GM12891 (cell line): ENCODE data around the gene CD151.

ENCODE experiments used
- POLR2A ChIP-seq: IDR thresholded peaks from 2 replicates; pipeline ENCODE4 v1.6.1; 2011; ENCODE audit warnings: low read depth, low read length, control low read depth
- POLR2AphosphoS5 ChIP-seq: IDR thresholded peaks from 2 replicates; pipeline ENCODE4 v1.6.1; 2011; ENCODE audit warnings: low read depth, low read length, control low read depth
- POU2F2 ChIP-seq: IDR thresholded peaks from 2 replicates; pipeline ENCODE4 v1.6.1; 2011; ENCODE audit warnings: low read depth, mild to moderate bottlenecking, control low read depth, low read length, moderate library complexity
- SPI1 ChIP-seq: IDR thresholded peaks from 2 replicates; pipeline ENCODE4 v1.6.1; 2011; ENCODE audit warnings: low read depth, low read length, control low read depth
- TAF1 ChIP-seq: IDR thresholded peaks from 2 replicates; pipeline ENCODE4 v1.6.1; 2011; ENCODE audit warnings: low read depth, low read length, control low read depth

DNA sequence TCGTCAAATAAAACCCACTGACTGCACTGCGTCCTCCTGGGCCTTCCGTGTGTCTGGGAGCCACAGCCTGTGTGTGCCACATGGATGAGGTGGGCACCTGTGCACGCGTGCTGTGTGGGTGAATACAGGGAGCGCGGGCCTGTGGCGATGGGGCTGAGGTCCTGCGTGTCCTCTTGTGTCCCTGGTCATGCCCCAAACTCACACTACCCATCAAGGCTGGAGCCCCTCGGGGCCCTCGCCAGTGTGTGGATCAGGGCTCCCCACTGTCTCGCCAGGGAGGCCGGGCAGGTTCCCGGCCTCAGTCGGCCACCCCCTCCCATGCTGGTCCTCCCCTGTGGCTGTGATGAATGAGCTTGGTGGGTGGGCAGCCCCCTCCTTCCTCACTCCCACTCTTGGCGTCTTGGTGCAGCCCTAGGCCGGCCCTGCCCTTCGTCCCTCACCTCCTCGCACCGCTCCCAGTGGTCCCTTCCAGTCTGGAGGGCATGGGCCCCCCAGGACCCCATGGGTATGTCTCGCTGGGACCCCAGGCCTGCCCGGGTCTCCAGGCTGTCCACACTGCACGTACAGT lies 707 bp upstream of the CD151 start:
- TF ChIP-seq POLR2A (no peak), POLR2AphosphoS5 (no peak), TAF1 (no peak), POU2F2 (no peak), SPI1 (no peak)
